SK-N-SH treated with all-trans-retinoic acid at 6 μM for 48 hours (cell line): ENCODE data around the gene ENTPD7.

Source experiments
- ARNTL ChIP-seq: fragments of 450-650 bp; formaldehyde crosslinking; IDR thresholded peaks from 2 replicates; pipeline ENCODE4 v1.5.0; 2020; ENCODE audit warnings: low read depth, mild to moderate bottlenecking, moderate library complexity, borderline replicate concordance
- BACH2 ChIP-seq: fragments of 250-450 bp; sonication (Bioruptor Pico); IDR thresholded peaks from 2 replicates; pipeline ENCODE4 v1.9.0; 2021; ENCODE audit warnings: mild to moderate bottlenecking, borderline replicate concordance
- ESRRG ChIP-seq: fragments of 250-450 bp; sonication (Bioruptor Pico); IDR thresholded peaks from 2 replicates; pipeline ENCODE4 v1.6.1; 2021; ENCODE audit warnings: mild to moderate bottlenecking
- ISL1 ChIP-seq: fragments of 250-450 bp; sonication (Bioruptor Pico); IDR thresholded peaks from 2 replicates; pipeline ENCODE4 v2.1.2; 2022; ENCODE audit warnings: mild to moderate bottlenecking, moderate library complexity
- TOX ChIP-seq: fragments of 250-450 bp; sonication (Bioruptor Pico); IDR thresholded peaks from 2 replicates; pipeline ENCODE4 v1.8.0; 2021; ENCODE audit warnings: mild to moderate bottlenecking, moderate library complexity, borderline replicate concordance

DNA sequence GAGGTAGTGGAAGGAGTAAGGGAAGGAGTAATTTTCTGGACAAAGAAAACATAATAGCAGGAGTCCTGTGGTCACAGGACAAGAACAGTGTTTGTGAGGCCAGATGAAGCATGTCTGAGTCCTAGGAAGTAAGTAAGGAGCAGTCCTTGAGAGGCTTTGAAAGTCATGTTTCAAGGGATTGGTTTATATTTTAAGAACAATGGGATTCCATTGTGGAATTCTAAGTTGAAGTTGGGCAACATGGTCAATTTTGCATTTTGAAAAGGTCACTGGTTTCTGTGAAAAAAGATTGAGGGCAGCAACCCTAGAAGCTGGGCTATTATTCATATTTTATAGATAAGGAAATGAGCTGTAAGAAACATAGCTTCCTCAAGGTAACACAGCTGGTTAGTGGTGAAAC, 28.3 kb upstream of the ENTPD7 start:
- TF ChIP-seq ISL1 (no peak), ARNTL (no peak), BACH2 (CRISPR knock-in tag) (no peak), ESRRG (CRISPR knock-in tag) (no peak), TOX (CRISPR knock-in tag) (no peak)
